Astrocyte of the cerebellum (primary cell): ENCODE results near the gene FANCM.
"Not testable (repeated sequence)": the region's sequence is repeated elsewhere in the genome, so short reads cannot be mapped to it uniquely, and the experiment has no call there.

Experiments used
- DNase-seq: peaks from one replicate; pipeline ENCODE4 v3.0.0-alpha.2; 2011; ENCODE audit warnings: low read depth
- H3K4me3 ChIP-seq: 2 replicates; pipeline ENCODE4 v1.5.1; 2011; ENCODE audit warnings: mild to moderate bottlenecking, low read depth, low read length, moderate library complexity
- in situ Hi-C: cut with HindIII; loops from 2 replicates; pipeline ENCODE4 v1.10.0; 2017; ENCODE audit warnings: low sequenced_read_pairs
- TF ChIP-seq, protein P1 (sequence below): IDR thresholded peaks from 2 replicates; pipeline ENCODE4 v1.5.1; 2012; ENCODE audit warnings: low read length, low read depth, moderate library complexity, mild to moderate bottlenecking; ENCODE audit errors: missing control alignments

Gene FANCM

DNA sequence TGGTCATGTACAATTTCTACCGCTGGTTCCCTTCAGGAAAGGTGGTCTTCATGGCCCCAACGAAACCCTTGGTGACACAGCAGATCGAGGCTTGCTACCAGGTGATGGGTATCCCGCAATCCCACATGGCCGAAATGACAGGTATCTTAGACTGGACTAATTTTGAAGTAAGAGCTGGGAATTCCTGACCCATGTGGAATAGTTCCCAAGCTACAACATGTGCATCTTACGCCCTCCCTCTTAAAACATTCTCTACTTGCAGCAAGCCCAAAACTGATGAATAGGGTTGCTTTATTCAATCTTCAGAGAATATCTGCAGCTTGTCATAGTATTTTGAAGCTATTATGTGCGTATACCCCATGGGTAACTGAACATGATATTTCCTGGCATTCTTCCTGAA lies 669 bp downstream of the FANCM start:
- in situ Hi-C loops, result loop anchor here (25.0 kb wide), 1 partner anchor 174 kb away; the partner anchor contains the start of genes KLHL28 and TOGARAM1
- no peak for DNase-seq
- H3K4me3 ChIP-seq, result peak overlapping the region; percentile 79
- TF ChIP-seq, protein P1, sequence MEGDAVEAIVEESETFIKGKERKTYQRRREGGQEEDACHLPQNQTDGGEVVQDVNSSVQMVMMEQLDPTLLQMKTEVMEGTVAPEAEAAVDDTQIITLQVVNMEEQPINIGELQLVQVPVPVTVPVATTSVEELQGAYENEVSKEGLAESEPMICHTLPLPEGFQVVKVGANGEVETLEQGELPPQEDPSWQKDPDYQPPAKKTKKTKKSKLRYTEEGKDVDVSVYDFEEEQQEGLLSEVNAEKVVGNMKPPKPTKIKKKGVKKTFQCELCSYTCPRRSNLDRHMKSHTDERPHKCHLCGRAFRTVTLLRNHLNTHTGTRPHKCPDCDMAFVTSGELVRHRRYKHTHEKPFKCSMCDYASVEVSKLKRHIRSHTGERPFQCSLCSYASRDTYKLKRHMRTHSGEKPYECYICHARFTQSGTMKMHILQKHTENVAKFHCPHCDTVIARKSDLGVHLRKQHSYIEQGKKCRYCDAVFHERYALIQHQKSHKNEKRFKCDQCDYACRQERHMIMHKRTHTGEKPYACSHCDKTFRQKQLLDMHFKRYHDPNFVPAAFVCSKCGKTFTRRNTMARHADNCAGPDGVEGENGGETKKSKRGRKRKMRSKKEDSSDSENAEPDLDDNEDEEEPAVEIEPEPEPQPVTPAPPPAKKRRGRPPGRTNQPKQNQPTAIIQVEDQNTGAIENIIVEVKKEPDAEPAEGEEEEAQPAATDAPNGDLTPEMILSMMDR, result no peak

DNA sequence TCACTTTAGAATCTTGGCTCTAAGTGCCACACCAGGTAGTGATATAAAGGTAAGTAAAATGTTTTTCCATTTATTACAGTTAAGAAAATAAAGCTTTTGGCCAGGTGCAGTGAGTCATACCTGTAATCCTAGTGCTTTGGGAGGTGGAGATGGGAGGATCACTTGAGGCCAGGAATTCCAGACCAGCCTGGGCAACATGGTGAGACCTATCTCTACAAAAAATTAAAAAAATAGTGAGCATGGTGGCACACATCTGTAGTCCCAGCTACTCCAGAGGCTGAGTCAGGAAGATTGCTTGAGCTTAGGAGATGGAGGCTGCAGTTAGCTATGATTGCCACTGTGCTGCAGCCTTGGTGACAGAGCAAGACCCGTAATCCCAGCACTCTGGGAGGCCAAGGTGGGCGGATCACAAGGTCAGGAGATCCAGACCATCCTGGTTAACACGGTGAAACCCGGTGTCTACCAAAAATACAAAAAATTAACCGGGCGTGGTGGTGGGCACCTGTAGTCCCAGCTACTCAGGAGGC lies 5.0 kb downstream of the FANCM start:
- in situ Hi-C loops, result loop anchor here (25.0 kb wide), 1 partner anchor 178 kb away; the partner anchor contains the start of genes KLHL28 and TOGARAM1
- TF ChIP-seq, protein P1, result no peak
- no peak for DNase-seq
- H3K4me3 ChIP-seq, result no peak overlapping the region

DNA sequence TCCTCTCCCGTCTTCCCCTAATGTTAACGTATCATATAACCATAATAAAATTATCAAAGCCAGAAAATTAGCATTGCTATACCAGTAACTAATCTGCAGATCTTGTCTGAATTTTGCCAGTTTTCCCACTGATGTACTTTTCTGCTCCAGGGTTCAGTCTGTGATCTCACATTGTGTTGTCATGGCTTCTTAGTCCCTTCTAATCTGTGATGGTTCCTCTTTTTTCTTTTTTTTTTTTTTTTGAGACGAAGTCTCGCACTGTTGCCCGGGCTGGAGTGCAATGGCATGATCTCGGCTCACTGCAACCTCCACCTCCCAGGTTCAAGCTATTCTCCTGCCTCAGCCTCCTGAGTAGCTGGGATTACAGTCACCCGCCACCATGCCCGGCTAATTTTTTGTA lies 6.4 kb downstream of the FANCM start:
- H3K4me3 ChIP-seq, DNase-seq: not testable (repeated sequence)
- in situ Hi-C loops, result loop anchor here (25.0 kb wide), 1 partner anchor 180 kb away; the partner anchor contains the start of genes KLHL28 and TOGARAM1

DNA sequence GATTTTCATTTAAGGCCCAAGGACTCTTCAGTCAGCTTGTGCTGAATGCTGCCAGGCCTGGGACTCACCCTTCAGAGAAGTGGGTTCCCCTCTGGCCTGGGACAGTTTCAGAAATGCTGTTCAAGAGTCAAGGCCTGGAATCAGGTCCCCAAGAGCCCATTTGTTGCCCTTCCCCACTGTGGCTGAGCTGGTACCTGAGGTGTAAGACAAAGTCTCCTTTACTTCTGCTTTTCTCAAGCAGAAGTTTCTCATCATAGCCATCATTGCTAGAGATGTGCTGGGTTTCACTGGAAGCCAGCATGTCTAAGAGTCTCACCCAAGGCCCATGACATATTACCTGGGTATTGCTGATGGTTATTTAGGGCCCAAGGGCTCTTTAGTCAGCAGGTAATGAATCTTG lies 8.9 kb downstream of the FANCM start:
- no peak for DNase-seq
- in situ Hi-C loops, result loop anchor here (25.0 kb wide), 1 partner anchor 182 kb away; the partner anchor contains the start of genes KLHL28 and TOGARAM1
- no peak overlapping the region for H3K4me3 ChIP-seq
- TF ChIP-seq, protein P1, result no peak

DNA sequence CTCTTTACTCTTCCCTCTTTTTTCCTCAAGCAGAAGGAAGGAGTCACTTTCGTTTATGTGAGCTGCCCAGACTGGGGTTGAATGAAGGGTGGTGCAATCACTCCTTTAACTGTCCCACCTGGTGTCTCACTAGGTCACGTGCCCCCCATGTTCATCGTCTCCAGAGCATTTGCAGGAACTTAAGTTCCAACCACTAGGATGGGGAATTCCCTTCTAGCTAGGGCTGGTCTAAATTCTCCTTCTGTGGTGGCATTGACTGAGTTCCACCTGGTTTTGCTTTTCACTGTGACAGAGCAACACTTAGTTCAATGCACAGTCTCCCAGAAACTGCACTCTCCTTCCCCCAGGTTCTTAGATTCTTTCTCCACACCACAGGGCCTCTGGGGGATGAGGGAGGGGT lies 9.5 kb downstream of the FANCM start:
- no peak overlapping the region for H3K4me3 ChIP-seq
- TF ChIP-seq, protein P1, result no peak
- no peak for DNase-seq
- in situ Hi-C loops, result loop anchor here (25.0 kb wide), 1 partner anchor 183 kb away; the partner anchor contains the start of genes KLHL28 and TOGARAM1

DNA sequence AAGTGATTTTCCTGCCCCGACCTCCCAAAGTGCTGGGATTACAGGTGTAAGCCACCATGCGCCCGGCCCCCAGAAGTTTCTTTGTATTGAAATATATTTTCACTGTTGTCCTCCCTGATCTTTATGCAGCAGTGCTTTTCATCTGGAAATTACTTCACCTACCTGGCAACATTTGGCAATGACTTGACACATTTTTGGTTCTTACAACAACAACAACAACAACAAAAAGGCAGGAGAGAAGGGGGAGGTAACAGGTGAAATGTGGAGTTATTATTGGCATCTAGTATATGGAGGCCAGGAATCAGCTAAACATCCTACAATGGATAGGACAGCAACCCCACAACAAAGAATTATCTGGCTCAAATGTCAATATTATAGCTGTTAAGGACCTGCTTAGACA lies 13.9 kb downstream of the FANCM start:
- no peak for DNase-seq
- in situ Hi-C loops, result loop anchor here (25.0 kb wide), 1 partner anchor 187 kb away; the partner anchor contains the start of genes KLHL28 and TOGARAM1
- H3K4me3 ChIP-seq, result no peak overlapping the region
- TF ChIP-seq, protein P1, result no peak

DNA sequence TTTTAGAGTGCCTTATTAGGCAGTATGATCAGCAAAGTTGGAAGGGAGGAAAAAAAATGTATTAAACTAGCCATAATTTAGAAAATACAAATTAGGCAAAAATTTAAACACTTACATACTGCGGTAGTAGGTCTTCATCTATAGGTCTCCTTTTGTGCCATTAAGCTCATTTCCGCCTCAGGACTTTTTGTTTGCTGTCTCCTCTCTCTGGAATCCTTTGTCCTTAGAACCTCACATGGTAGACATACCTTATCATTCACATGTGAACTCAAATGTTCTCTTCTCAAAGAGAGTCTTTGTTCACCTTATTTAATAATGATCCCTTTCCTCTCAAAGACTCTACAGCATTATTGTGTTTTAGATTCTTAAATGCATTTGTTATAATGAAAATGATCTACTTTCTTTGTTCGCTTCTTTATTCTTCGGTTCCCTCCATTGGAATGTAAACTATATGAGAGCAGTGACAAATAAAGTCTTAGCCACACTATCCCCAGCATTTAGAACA lies 14.7 kb downstream of the FANCM start:
- H3K4me3 ChIP-seq, result no peak overlapping the region
- TF ChIP-seq, protein P1, result no peak
- no peak for DNase-seq
- in situ Hi-C loops, result no loop called here
